Gastrocnemius medialis (tissue), 4 donors: ENCODE data around the gene FAM222B. TPM values are rescaled to one million over a fixed set of nuclear protein-coding genes. Genes with fewer than 3 reads are reported as not detected.
A peak's percentile ranks its signal among the peaks of the same experiment; 100 is the strongest.

Source experiments
- ATAC-seq, 2 donors: fragments of 150-250 bp; one replicate each; pipeline ENCODE4 v1.9.1; 2016
- DNase-seq, 2 donors: peaks; one replicate each; pipeline ENCODE4 v3.0.0-alpha.2; 2019
- H3K27ac ChIP-seq, 4 donors: fragments of 200-600 bp; sonication (generic); 1 replicate in 1 of 4; 2 replicates in 3 of 4; pipeline ENCODE4 v1.5.1; 2016 to 2018; ENCODE audit warnings: mild to moderate bottlenecking in 2 of 4, moderate library complexity in 1 of 4
- H3K27me3 ChIP-seq, 3 donors: fragments of 200-600 bp; sonication (generic) in 2 of 3; 1 replicate in 1 of 3; 2 replicates in 2 of 3; pipeline versions ENCODE4 v1.5.1 to v1.6.0; 2016 to 2019; ENCODE audit warnings: mild to moderate bottlenecking in 1 of 3, moderate library complexity in 1 of 3
- H3K36me3 ChIP-seq, 2 donors: fragments of 200-600 bp; sonication (generic) in 1 of 2; one replicate each; pipeline ENCODE4 v1.5.1; 2017 to 2018
- H3K4me1 ChIP-seq, 2 donors: fragments of 200-600 bp; sonication (generic) in 1 of 2; one replicate each; pipeline ENCODE4 v1.5.1; 2016 to 2017; ENCODE audit warnings: mild to moderate bottlenecking in 2 of 2
- H3K4me3 ChIP-seq, 4 donors: fragments of 200-600 bp; sonication (generic) in 3 of 4; 1 replicate in 1 of 4; 2 replicates in 3 of 4; pipeline ENCODE4 v1.5.1; 2016 to 2019; ENCODE audit warnings: mild to moderate bottlenecking in 2 of 4
- H3K9me3 ChIP-seq, 3 donors: fragments of 200-600 bp; sonication (generic) in 2 of 3; 1 replicate in 1 of 3; 2 replicates in 2 of 3; pipeline ENCODE4 v1.5.1; 2016 to 2019
- POLR2A ChIP-seq, 2 donors: fragments of 450-650 bp; IDR thresholded peaks; one replicate each; pipeline ENCODE4 v1.6.1; 2017; ENCODE audit warnings: antibody characterized with exemption in 2 of 2, mild to moderate bottlenecking in 2 of 2, moderate library complexity in 2 of 2
- in situ Hi-C, 4 donors: fragments of 200-750 bp; cut with MboI; loops; one replicate each; pipeline versions ENCODE4 v1.15.0 to v1.8.0; 2017; ENCODE audit warnings: low sequenced_read_pairs in 4 of 4
- intact Hi-C: fragments of 100-400 bp; cut with DNase I; formaldehyde crosslinking; loops from one replicate; pipeline ENCODE4 v1.15.1; 2023; ENCODE audit warnings: low total_unique reads
- microRNA counts, 2 donors: library from miRNA; unstranded; fragments of <30 nt; microRNA quantifications; one replicate each; lab custom pipeline; 2016
- microRNA-seq, 2 donors: library from miRNA; unstranded; fragments of <30 nt; microRNA quantifications; one replicate each; pipeline ENCODE4, GENCODE V29; 2016; ENCODE audit warnings: borderline replicate concordance in 2 of 2
- total RNA-seq, 4 donors: library from RNA; depleted of rRNA; stranded (reverse); fragments of >200 nt; gene quantifications; one replicate each; pipeline versions ENCODE4 v1.1.0 to v1.2.3, GENCODE V29; 2016
- TF ChIP-seq, protein P1 (sequence below), 5 experiments: fragments of 450-650 bp in 3 of 5; fragments of 200-600 bp in 2 of 5; sonication (generic) in 2 of 5; IDR thresholded peaks in 4 of 5; conservative IDR thresholded peaks in 1 of 5; 1 replicate in 4 of 5; 2 replicates in 1 of 5; pipeline ENCODE4 v1.5.1; 2016 to 2019; ENCODE audit warnings: antibody characterized with exemption in 5 of 5, mild to moderate bottlenecking in 3 of 5, moderate library complexity in 3 of 5

The FAM222B gene
- total RNA-seq, 4 donors from 2014 or later, result 36.2 to 82.6 (median 66.8) TPM

- no peaks in the 10 kb centered on the region for H3K9me3 ChIP-seq
- intact Hi-C loops (no loop called here), in situ Hi-C loops (no loop called here)
- H3K27ac ChIP-seq, result peak within 1 kb of the TSS; percentile 77 to 84 (median 80)
- H3K4me1 ChIP-seq, result peaks cover 4 to 6% of the 10 kb centered on the region in 2 donors
- no peaks in the 10 kb centered on the region for H3K36me3 ChIP-seq
- peaks cover 0 to 7% (median 3%) of the 10 kb centered on the region in 3 donors for H3K27me3 ChIP-seq
- DNase-seq (no peak), ATAC-seq (peak; percentile 19 to 34)
- peak within 1 kb of the TSS; percentile 67 to 89 (median 81) for H3K4me3 ChIP-seq
- TF ChIP-seq POLR2A (IDR thresholded peaks at IDR 0.05), result no peak
- TF ChIP-seq, protein P1, sequence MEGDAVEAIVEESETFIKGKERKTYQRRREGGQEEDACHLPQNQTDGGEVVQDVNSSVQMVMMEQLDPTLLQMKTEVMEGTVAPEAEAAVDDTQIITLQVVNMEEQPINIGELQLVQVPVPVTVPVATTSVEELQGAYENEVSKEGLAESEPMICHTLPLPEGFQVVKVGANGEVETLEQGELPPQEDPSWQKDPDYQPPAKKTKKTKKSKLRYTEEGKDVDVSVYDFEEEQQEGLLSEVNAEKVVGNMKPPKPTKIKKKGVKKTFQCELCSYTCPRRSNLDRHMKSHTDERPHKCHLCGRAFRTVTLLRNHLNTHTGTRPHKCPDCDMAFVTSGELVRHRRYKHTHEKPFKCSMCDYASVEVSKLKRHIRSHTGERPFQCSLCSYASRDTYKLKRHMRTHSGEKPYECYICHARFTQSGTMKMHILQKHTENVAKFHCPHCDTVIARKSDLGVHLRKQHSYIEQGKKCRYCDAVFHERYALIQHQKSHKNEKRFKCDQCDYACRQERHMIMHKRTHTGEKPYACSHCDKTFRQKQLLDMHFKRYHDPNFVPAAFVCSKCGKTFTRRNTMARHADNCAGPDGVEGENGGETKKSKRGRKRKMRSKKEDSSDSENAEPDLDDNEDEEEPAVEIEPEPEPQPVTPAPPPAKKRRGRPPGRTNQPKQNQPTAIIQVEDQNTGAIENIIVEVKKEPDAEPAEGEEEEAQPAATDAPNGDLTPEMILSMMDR (IDR thresholded peaks at IDR 0.05 in 4 of 5, conservative IDR thresholded peaks at IDR 0.05 in 1 of 5), result no peak
Observed at GRCh38 chr17:28711723-28712031, 130.9 kb downstream of the FAM222B start, which contains the start of gene PROCA1. Gene PROCA1 (minus strand): TSS chr17:28711888. CDS start chr17:28711660, 228 bp downstream.

- intact Hi-C loops, result no loop called here
- in situ Hi-C loops, result no loop called here
- Histone ChIP-seq H3K9me3 (no peaks in the 10 kb centered on the region), H3K4me3 (peak overlapping the region; percentile 67 to 89 (median 81)), H3K4me1 (peaks cover 4 to 6% of the 10 kb centered on the region in 2 donors), H3K36me3 (no peaks in the 10 kb centered on the region), H3K27ac (peak overlapping the region; percentile 77 to 84 (median 80)), H3K27me3 (peaks cover 0 to 2% (median 0%) of the 10 kb centered on the region in 3 donors)
- peak; percentile 87 to 88 for ATAC-seq
- TF ChIP-seq, protein P1 (IDR thresholded peaks at IDR 0.05 in 4 of 5, conservative IDR thresholded peaks at IDR 0.05 in 1 of 5), result no peak
- TF ChIP-seq POLR2A (IDR thresholded peaks at IDR 0.05), result peak; percentile 43 to 55
- peak; percentile 65 to 76 for DNase-seq
Observed at GRCh38 chr17:28710861-28711722, 131.5 kb downstream of the FAM222B start.

DNA sequence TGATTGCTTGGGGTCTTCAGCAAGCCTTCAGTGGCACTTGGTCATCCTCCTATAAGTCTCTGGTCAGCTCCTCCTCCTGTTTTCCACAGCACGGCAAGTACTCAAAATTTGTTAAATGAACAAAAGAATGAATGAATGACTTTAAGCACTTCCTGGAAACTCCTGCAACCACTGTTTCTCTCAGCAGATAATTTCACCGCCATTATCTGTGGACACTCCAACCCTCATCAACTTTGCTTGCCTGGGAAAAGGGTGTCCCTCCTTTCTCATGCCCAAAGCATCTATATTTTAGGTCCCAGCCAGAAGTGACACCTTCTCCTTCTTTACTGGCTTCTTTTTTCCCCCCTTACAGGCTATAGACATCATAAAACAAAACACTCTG lies 135.3 kb downstream of the FAM222B start:
- intact Hi-C loops, result no loop called here

DNA sequence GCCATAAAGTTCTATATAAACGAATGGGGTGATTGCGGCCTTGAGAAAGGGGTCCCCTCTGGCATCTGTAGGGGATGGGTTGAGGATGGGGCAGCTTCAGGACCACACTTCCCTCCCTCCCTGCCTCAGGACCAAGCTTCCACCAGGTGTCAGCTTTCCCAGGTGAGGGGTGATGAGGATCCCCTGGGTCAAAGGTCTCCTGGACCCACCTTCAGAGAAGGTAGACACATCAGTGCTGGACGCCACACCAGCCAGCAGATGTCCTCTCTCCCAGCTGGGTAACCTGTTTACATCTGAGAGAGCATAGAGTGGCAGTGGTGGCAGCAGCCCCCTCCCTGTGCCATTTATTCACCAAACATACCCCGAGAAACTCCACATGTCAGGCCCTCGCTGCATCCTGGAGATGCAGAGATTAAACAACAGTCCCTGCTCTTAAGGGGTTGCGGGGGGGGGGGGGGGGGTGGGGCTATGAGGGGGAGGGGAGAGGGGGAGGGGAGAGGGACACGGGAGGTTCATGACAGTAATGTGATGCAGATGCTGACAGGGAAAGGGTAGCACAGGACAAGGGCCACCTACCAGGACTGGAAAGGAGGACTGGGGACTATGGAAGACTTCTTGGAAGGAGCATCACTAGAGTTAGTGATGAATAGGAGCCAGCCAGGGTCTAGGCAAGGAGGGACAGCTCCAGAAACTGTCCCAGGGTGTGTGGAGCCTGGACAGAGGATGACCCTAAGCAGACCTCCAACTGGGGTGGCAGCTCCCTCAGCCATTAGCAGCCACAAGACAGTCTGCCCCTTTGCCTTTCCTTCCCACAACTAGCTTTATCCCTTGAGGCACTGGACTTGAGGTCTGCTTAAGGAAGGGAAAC lies 135.9 kb downstream of the FAM222B start:
- H3K4me1 ChIP-seq, result peaks cover 0 to 3% of the 10 kb centered on the region in 2 donors
- H3K4me3 ChIP-seq, result no peak overlapping the region
- H3K9me3 ChIP-seq, result no peaks in the 10 kb centered on the region
- peaks cover 0 to 32% of the 10 kb centered on the region in 2 donors for H3K36me3 ChIP-seq
- no peak overlapping the region for H3K27ac ChIP-seq
- ATAC-seq (no peak), DNase-seq (no peak)
- intact Hi-C loops, result no loop called here
- in situ Hi-C loops, result no loop called here
- H3K27me3 ChIP-seq, result no peaks in the 10 kb centered on the region
- no peak for TF ChIP-seq POLR2A (IDR thresholded peaks at IDR 0.05)
- TF ChIP-seq, protein P1 (IDR thresholded peaks at IDR 0.05 in 4 of 5, conservative IDR thresholded peaks at IDR 0.05 in 1 of 5), result no peak

More for the DNA sequence above, 135.3 kb downstream of the FAM222B start:
- Histone ChIP-seq H3K4me1 (peaks cover 2 to 6% of the 10 kb centered on the region in 2 donors), H3K4me3 (no peak overlapping the region), H3K36me3 (peaks cover 0 to 26% of the 10 kb centered on the region in 2 donors), H3K27ac (no peak overlapping the region), H3K9me3 (no peaks in the 10 kb centered on the region), H3K27me3 (no peaks in the 10 kb centered on the region)
- DNase-seq (no peak), ATAC-seq (no peak)
- no peak for TF ChIP-seq POLR2A (IDR thresholded peaks at IDR 0.05)
- TF ChIP-seq, protein P1 (IDR thresholded peaks at IDR 0.05 in 4 of 5, conservative IDR thresholded peaks at IDR 0.05 in 1 of 5), result no peak
- in situ Hi-C loops, result no loop called here

MicroRNAs encoded within 50 kb of the gene (microRNA counts, 767-probe panel; counts per million panel counts)
- microRNA hsa-miR-144-3p (lab: Ali Mortazavi, UCI) (356 to 448 counts per million in 2 donors), microRNA hsa-miR-451a (lab: Ali Mortazavi, UCI) (9,781 to 11,671 counts per million in 2 donors)

Small RNAs within 50 kb of the gene (microRNA-seq; reads per million reads assigned to microRNA genes)
- 0 reads per million in 2 donors for gene MIR451B

Other genes starting within 250 kb of the FAM222B start
- gene SPAG5, start 243.8 kb downstream of the FAM222B start, total RNA-seq, result 1 to 10 TPM in 2 of 4 donors, under 1 TPM in 2; 0.41 to 1.5 (median 0.96) TPM
- 10 to 100 TPM in 1 of 4 donors, 1 to 10 TPM in 3; 1.8 to 10.1 (median 2.8) TPM for gene RSKR, start 228.6 kb downstream of the FAM222B start, total RNA-seq
- gene BLTP2, start 197.6 kb downstream of the FAM222B start, total RNA-seq, result 10 to 100 TPM; 71.6 to 93.4 (median 81.0) TPM
- gene SDF2, start 180.9 kb downstream of the FAM222B start, total RNA-seq, result 10 to 100 TPM; 23.6 to 36.4 (median 28.4) TPM
- gene SUPT6H, start 180.6 kb downstream of the FAM222B start, total RNA-seq, result 10 to 100 TPM; 48.3 to 81.9 (median 64.8) TPM
- gene PROCA1, start 130.9 kb downstream of the FAM222B start, total RNA-seq, result 1 to 10 TPM in 1 of 4 donors, under 1 TPM in 2, not detected in 1; 0.42 to 1.6 (median 0.49) TPM
- gene RAB34, start 124.9 kb downstream of the FAM222B start, total RNA-seq, result 10 to 100 TPM; 14.9 to 53.3 (median 32.7) TPM
- gene RPL23A, start 122.8 kb downstream of the FAM222B start, total RNA-seq, result 100 to 1,000 TPM; 434 to 647 (median 533) TPM
- gene TLCD1, start 116.6 kb downstream of the FAM222B start, total RNA-seq, result under 1 TPM in 3 of 4 donors, not detected in 1; 0.46 to 0.82 (median 0.75) TPM
- gene NEK8, start 114.0 kb downstream of the FAM222B start, total RNA-seq, result 1 to 10 TPM; 1.3 to 8.1 (median 1.9) TPM
- 1 to 10 TPM; 2.0 to 6.4 (median 3.8) TPM for gene TRAF4, start 98.8 kb downstream of the FAM222B start, total RNA-seq
- 10 to 100 TPM; 35.1 to 69.2 (median 64.1) TPM for gene ERAL1, start 12.2 kb upstream of the FAM222B start, total RNA-seq
- gene FLOT2, start 54.9 kb upstream of the FAM222B start, total RNA-seq, result 10 to 100 TPM; 15.3 to 37.9 (median 28.4) TPM
- gene DHRS13, start 60.3 kb upstream of the FAM222B start, total RNA-seq, result 1 to 10 TPM in 3 of 4 donors, under 1 TPM in 1; 0.25 to 3.7 (median 2.4) TPM
- 10 to 100 TPM; 22.1 to 37.3 (median 24.2) TPM for gene PHF12, start 108.7 kb upstream of the FAM222B start, total RNA-seq
- not detected for gene SEZ6, start 163.2 kb upstream of the FAM222B start, total RNA-seq
- 1 to 10 TPM in 2 of 4 donors, under 1 TPM in 2; 0.42 to 2.4 (median 1.1) TPM for gene PIPOX, start 200.4 kb upstream of the FAM222B start, total RNA-seq